Bronchial smooth muscle cell (primary cell): ENCODE data around the gene AP4B1. TPM values are rescaled to one million over a fixed set of nuclear protein-coding genes. Genes with fewer than 3 reads are reported as not detected.

Experiments used
- total RNA-seq: library from RNA; depleted of rRNA; stranded (reverse); fragments of >200 nt; gene quantifications from 2 replicates; pipeline ENCODE4 v1.2.1, GENCODE V29; 2014

AP4B1 gene
- 13.9 and 14.2 TPM in 2 replicates for total RNA-seq

GRCh38 chr1:113904674-113905434 is at the start of gene AP4B1, which contains the start of gene DCLRE1B:
Gene AP4B1 (minus strand): TSS chr1:113904799. CDS start chr1:113904717, 82 bp downstream.
Gene DCLRE1B (plus strand): TSS chr1:113905326. CDS start chr1:113905587, 261 bp downstream.

GRCh38 chr1:113928941-113929749 is 24.5 kb upstream of the AP4B1 start, which contains the start of gene HIPK1:
Gene HIPK1 (plus strand): TSS chr1:113929324.

GRCh38 chr1:113887402-113888175 is 17.0 kb downstream of the AP4B1 start, which contains the start of gene BCL2L15:
Gene BCL2L15 (minus strand): TSS chr1:113887581. CDS start chr1:113887375, 206 bp downstream.

GRCh38 chr1:113871597-113872113 is 32.9 kb downstream of the AP4B1 start, which contains the start of gene PTPN22:
Gene PTPN22 (minus strand): TSS chr1:113871712.

Other genes starting within 250 kb of the AP4B1 start
- 17.2 and 22.9 TPM in 2 replicates for gene PHTF1, start 145.3 kb downstream of the AP4B1 start, total RNA-seq
- gene RSBN1, start 92.3 kb downstream of the AP4B1 start, total RNA-seq: 6.6 and 13.2 TPM in 2 replicates
- gene PTPN22, start 33.1 kb downstream of the AP4B1 start, total RNA-seq: 0.77 and 0.95 TPM in 2 replicates
- under 0.01 TPM in 2 replicates for gene BCL2L15, start 17.2 kb downstream of the AP4B1 start, total RNA-seq
- gene DCLRE1B, start 527 bp upstream of the AP4B1 start, total RNA-seq: 0.69 and 0.79 TPM in 2 replicates
- 12.2 and 14.0 TPM in 2 replicates for gene HIPK1, start 24.5 kb upstream of the AP4B1 start, total RNA-seq
- gene OLFML3, start 74.7 kb upstream of the AP4B1 start, total RNA-seq: 140 and 177 TPM in 2 replicates
- gene SYT6, start 249.1 kb upstream of the AP4B1 start, total RNA-seq: not detected in 2 replicates